NCI-H82 treated with DMSO at 0.1 percent for 48 hours (cell line): ENCODE results near the gene BBIP1.
"Not testable (repeated sequence)": the region's sequence is repeated elsewhere in the genome, so short reads cannot be mapped to it uniquely, and the experiment has no call there.

ENCODE experiments used
- DNase-seq: peaks from one replicate; lab custom pipeline; 2025; ENCODE audit not compliant: unreplicated experiment; lab: John Stamatoyannopoulos, UW

BBIP1 gene

DNA sequence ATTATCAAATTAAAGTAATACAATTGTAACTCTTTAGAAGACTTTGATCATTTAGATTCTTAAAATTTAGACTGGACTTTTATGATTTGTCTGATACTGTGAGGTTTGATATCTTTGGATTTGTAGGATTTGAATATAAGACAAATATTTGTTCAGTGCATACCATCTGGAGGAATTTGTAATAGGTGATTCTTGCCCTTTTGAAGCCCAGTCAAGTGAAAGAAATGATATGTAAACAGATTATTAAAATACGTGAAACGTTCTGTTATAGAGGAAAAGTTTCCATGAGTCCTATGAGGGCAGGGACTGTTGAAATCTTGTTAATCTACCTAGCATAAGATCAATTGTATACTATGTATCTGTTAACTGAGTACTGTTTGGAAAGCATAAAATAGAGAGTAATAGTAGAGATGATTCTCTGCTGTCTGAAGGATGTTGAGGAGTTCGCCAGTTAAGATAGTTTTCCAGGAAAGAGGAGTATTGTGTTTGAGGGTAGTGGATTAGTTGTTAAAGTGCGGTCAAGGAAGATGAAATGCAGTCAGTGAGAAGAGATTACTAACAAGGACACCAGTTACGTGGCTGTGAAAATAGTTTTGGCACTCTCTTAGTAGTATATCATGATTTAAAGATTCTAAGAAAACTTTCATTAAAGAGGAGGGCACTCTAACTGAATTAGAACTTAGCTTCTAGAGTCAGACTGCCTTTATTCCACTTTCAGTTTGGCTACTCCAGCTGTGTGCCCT, 32.9 kb downstream of the BBIP1 start:
- DNase-seq = no peak

GRCh38 chr10:110883924-110884323, 35.1 kb downstream of the BBIP1 start:
- no peak for DNase-seq

- DNase-seq = no peak
These were observed 37.1 kb downstream of the BBIP1 start for GRCh38 chr10:110881905-110882304.

DNA sequence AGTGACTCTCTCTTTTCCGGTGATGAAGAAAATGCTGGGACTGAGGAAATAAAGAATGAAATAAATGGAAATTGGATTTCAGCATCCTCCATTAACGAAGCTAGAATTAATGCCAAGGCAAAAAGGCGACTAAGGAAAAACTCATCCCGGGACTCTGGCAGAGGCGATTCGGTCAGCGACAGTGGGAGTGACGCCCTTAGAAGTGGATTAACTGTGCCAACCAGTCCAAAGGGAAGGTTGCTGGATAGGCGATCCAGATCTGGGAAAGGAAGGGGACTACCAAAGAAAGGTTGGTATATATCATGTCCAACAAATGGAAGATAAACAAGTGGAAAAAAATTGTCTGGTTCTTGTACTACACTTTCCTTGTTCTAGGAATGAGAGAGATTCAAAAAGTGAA, 37.7 kb downstream of the BBIP1 start:
- no peak for DNase-seq

DNA sequence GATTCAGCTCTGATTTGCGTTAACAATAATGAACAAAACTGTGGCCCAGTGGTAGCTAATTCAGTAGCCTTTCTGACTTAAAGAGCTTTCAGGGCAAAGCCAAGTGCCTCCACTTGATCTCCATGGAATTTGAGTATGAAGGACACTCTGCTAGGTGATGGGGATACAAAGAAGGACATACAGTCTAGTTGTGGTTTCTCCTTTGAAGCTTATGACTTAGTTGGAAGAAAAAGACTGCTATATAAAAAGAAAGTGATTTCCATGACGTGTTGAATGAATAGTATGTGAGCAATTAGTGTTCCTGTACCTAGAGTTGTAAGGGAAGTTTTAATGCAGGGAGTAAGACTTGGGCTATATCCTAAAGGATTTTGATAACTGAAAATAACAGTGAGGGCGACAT, 39.0 kb downstream of the BBIP1 start:
- DNase-seq = no peak

- DNase-seq = no peak
These were observed 42.2 kb downstream of the BBIP1 start for GRCh38 chr10:110876788-110877187.

DNA sequence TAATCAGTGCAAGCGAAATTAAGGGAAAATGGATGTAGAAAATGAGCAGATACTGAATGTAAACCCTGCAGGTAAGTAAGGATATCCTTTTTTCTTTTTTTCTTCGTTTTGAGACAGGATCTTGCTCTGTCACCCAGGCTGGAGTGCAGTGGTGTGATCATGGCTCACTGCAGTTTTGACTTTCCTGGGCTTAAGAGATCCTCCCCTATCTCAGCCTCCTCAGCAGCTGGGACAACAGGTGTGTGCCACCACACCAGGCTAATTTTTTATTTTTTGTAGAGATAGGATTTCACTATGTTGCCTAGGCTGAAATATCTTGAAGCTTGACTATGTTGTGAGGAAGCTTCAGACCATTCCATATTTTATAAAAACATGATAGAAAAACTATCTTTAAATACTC, 43.0 kb downstream of the BBIP1 start:
- DNase-seq = no peak

DNA sequence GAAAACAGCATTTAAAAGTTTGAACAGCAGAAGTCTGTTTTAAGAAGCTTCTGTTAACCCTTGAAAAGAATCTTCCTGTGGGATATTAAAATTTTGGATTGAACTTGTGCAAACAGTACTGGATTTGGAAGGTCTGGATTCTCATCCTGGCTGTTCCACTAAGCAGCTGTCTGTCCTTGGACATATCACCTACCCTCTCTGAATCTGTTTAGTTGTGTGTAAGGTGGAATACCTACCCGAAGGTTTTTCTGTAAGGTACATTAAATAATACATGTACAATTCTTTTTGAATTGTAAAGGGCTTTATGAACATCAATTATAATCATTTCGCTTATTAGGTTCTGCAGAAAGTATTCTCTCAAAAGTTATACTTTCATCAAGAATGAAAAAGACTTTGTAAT, 45.0 kb downstream of the BBIP1 start:
- DNase-seq = no peak

DNA sequence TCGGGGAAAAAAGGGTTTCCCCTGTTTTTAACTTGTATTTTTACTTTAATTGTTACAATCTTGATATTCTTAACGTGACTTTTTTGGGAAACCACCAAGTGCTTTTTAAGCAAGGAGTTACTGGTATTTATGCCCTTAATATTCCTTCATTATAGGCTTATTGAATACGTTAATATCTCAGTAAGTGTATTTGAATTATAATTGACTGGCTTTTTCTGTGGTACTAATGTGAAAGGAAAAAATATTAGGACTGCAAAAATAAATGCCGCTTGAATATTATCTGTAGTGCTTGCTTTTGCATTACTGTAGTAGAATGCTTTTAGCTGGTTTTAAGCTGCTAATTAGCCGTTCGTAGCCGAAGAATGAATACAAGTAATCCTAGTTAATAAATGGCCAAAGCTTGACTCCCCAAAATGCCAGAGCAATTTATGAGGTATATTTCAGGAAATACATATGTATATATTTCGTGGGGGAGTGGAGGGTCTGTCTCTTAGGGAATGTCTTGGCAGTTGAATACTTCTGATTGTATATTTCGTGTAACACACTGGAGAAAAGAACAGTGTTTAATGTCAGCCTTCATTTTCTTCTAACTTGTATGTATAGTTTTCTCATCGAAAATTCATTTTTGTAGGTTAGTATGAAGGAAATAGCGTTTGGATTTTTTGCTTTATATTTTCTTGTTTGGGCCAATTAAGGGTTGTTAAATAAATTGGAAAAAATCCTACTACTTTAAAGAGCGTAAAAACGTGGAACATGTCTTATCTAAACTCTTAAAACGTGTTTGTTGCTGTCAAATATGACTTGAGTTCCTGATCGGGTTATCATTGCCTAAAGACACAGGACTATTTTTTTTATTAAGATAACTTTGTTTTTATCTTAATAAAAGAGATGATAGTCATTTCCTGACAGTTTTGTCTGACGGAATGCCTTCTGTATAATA, 45.7 kb downstream of the BBIP1 start:
- DNase-seq = no peak

DNA sequence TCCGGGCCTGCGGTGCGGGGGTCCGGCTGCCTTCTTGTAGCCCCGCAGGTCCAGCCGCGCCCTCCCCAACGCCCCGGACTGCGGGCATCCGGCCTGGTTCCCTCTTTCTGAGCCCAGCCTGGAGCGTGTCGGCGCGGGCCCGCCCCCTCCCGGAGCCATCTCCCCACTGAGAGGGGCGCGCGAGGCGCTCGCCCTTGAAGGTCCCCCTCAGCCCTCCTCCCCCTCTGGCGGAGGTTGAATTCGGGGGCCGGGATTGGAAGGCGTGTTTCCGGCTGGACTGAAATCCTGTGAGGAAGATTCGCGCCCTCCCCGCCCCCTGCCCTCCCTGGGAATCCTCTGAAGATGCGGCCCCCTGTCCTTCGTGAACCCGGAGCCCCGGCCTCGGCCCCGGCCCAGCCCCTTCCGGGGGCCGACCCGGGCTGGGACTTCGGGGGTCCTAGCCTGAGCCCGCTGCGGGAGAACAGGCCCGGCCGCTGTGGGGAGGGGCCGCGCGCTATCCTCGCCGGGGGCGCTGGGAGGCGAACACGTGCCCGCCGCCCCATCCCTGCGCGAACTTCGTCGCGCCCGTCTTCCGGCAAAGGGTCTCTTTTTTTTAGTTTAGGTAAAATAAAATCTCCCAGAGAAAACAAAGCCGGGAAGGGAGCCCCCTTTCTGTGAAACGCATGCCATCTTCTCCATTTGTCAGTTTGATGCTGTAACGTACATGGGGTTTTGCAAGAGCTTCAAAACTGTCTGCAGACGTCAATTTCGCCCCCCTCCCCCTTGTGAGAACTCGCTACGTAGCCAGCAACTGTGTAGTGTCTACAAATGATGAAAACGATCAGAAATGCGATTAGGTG, 46.6 kb downstream of the BBIP1 start:
- DNase-seq = peak; percentile 77

DNA sequence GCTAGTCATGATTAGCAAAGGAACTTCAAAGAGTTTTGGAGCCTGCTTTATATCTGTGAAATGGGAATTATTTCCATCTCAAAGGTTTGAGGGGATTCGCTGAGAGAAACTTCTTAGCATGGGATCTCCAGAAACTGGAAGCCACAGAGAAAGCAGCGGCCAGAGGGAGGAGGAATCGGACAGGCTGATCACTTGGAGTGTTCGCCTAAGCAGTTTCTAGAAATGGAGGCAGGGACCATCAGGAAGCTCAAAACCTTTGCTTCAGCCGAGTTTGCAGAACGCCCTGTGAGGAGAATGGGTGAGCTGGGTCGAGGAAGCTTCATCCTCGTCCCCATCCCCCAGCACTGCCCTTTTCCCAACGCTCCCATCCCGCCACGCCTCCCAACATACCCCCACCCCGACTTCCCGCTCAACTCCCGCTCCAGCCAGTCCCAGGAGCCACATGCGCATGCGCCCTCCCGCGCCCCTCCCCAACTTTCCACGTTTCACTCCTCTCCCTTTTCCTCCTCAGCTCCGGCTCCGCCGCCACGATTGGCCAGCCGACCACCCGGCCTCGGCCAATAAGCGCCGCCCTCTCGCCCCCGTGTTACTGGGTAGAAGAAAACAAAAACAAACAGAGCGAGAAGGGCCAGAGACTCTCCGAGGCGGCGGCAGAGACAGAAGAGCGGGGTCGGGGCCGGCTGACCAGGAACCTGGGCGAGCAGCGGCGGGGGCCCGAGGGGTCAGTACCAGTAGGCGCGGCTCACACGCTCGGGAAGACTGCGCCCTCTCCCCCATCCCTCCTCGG, 47.5 kb downstream of the BBIP1 start, which contains the start of gene PDCD4:
Gene PDCD4, plus strand, starts transcription at position 631 of the 787 bp plus-strand sequence. CDS start 4,100 bp downstream, outside the sequence.
- peak; percentile 92 for DNase-seq

- DNase-seq = no peak
These were observed 48.1 kb downstream of the BBIP1 start for GRCh38 chr10:110870823-110871297.

- no peak for DNase-seq
These were observed 50.0 kb downstream of the BBIP1 start for GRCh38 chr10:110868981-110869380.

- DNase-seq = no peak
These were observed 51.0 kb downstream of the BBIP1 start for GRCh38 chr10:110867807-110868465.

- not testable (repeated sequence) for DNase-seq
These were observed 51.8 kb downstream of the BBIP1 start for GRCh38 chr10:110867011-110867806.

DNA sequence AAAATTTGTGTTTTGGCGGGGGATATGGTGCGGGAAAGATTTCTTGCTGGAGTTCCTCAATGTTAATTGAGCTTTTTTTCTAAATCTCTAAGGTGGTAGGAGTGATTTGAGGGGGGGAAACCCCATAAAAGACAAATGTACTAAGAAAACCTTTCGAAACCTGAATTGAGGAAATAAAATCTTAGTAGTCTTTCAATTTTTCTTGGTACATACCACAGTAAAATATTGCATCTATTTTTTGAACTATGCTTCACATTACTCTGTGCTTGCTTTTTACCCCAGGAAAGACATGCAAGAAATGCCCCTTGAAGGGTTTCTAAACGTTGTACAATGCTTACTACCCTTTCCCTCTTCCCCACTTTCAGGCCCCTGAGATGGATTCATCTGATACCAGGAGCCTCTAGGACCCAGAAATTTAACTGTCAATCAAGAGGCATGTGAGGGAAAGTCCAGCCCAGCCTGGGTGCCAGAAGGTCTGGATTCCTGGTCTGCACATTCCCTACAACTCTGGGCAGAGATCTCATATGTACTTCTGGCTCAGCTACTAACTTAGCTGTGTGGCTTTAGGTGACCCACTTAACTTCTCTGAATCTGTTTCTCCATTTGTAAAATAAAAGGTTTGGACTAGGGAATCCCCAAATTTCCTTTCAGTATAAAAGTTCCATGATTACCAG, 53.0 kb downstream of the BBIP1 start:
- no peak for DNase-seq

GRCh38 chr10:110865186-110865808, 53.7 kb downstream of the BBIP1 start:
- peak; percentile 79 for DNase-seq

- no peak for DNase-seq
These were observed 54.3 kb downstream of the BBIP1 start for GRCh38 chr10:110864662-110865140.
